T-cell (primary cell): Measurements from ENCODE around the gene PSAP. TPM values are rescaled to one million over a fixed set of nuclear protein-coding genes. Genes with fewer than 3 reads are reported as not detected.

ENCODE experiments used
- ATAC-seq, 4 experiments: fragments of 200-7000 bp in 3 of 4; fragments of 150-1000 bp in 1 of 4; cut with Tn5 transposase; replicated peaks in 1 of 4; 1 replicate in 3 of 4; 2 replicates in 1 of 4; pipeline ENCODE4 v1.10.0; 2021; ENCODE audit warnings: moderate library complexity in 3 of 4, mild to moderate bottlenecking in 2 of 4, moderate number of reproducible peaks in 1 of 4
- CTCF ChIA-PET, 2 donors: fragments of 300-600 bp; sonication (Branson Sonifier 250); formaldehyde crosslinking; loops; one replicate each; lab custom pipeline; 2022; ENCODE audit warnings: antibody characterized with exemption in 2 of 2; lab: Charles Lee
- POLR2A ChIA-PET, 2 donors: fragments of 300-600 bp; sonication (Branson Sonifier 250); formaldehyde crosslinking; loops; one replicate each; lab custom pipeline; 2022; ENCODE audit warnings: antibody characterized with exemption in 2 of 2; lab: Charles Lee
- DNase-seq, 35 experiments: peaks; one replicate each; pipeline versions ENCODE4 v3.0.0 to v3.0.0-alpha.2; 2013 to 2023
- H3K27ac ChIP-seq: one replicate; pipeline ENCODE4 v1.5.1; 2013; ENCODE audit warnings: low read length
- H3K27me3 ChIP-seq, 2 experiments: replicated peaks in 1 of 2; 1 replicate in 1 of 2; 2 replicates in 1 of 2; pipeline versions ENCODE4 v1.6.1 to v1.7.0; 2013; ENCODE audit warnings: low read length in 1 of 2, mixed read lengths in 1 of 2; ENCODE audit not compliant: control insufficient read depth in 2 of 2, insufficient read depth in 2 of 2; ENCODE audit errors: extremely low read depth in 1 of 2
- H3K36me3 ChIP-seq, 2 donors: 1 replicate in 1 of 2; 2 replicates in 1 of 2; pipeline versions ENCODE4 v1.6.1 to v1.7.0; 2013; ENCODE audit warnings: low read length in 1 of 2; ENCODE audit not compliant: control insufficient read depth in 2 of 2, insufficient read depth in 1 of 2; ENCODE audit errors: extremely low read depth in 1 of 2
- H3K4me1 ChIP-seq, 2 experiments: 1 replicate in 1 of 2; 2 replicates in 1 of 2; pipeline versions ENCODE4 v1.6.1 to v1.7.0; 2013; ENCODE audit warnings: low read length in 2 of 2, mixed read lengths in 1 of 2; ENCODE audit not compliant: insufficient read depth in 2 of 2, control insufficient read depth in 1 of 2; ENCODE audit errors: extremely low read depth in 1 of 2
- H3K4me3 ChIP-seq, 2 donors: 1 replicate in 1 of 2; 2 replicates in 1 of 2; pipeline versions ENCODE4 v1.5.1 to v1.7.0; 2013; ENCODE audit warnings: mild to moderate bottlenecking in 2 of 2, low read length in 1 of 2, moderate library complexity in 1 of 2; ENCODE audit not compliant: control insufficient read depth in 1 of 2; ENCODE audit errors: extremely low read depth in 1 of 2
- H3K9me3 ChIP-seq: 2 replicates; pipeline ENCODE4 v1.7.0; 2013
- H3K27ac Mint-ChIP-seq, 2 donors: one replicate each; pipeline ENCODE4 v1.8.0; 2020 to 2021; ENCODE audit warnings: mild to moderate bottlenecking in 2 of 2, mixed read lengths in 2 of 2
- H3K27me3 Mint-ChIP-seq, 2 donors: one replicate each; pipeline ENCODE4 v1.8.0; 2021 to 2022; ENCODE audit warnings: mixed read lengths in 2 of 2
- H3K36me3 Mint-ChIP-seq: one replicate; pipeline ENCODE4 v1.8.0; 2021; ENCODE audit warnings: mixed read lengths
- H3K4me1 Mint-ChIP-seq, 3 donors: one replicate each; pipeline ENCODE4 v1.8.0; 2020 to 2022; ENCODE audit warnings: mixed read lengths in 3 of 3, mild to moderate bottlenecking in 1 of 3
- H3K4me3 Mint-ChIP-seq, 3 donors: one replicate each; pipeline ENCODE4 v1.8.0; 2020 to 2022; ENCODE audit warnings: mild to moderate bottlenecking in 3 of 3, mixed read lengths in 3 of 3, moderate library complexity in 3 of 3
- H3K9me3 Mint-ChIP-seq, 3 donors: one replicate each; pipeline ENCODE4 v1.8.0; 2020 to 2022; ENCODE audit warnings: mixed read lengths in 3 of 3
- WGBS: methylation state at CpG from one replicate; pipeline ENCODE4 v1.1.5; 2013; ENCODE audit warnings: missing lambda C conversion rate; ENCODE audit not compliant: insufficient coverage; 5-methylcytosine and 5-hydroxymethylcytosine counted together
- total RNA-seq, 35 experiments: library from RNA in 6 of 35; stranded (reverse) in 6 of 35; fragments of 120-200 nt in 1 of 35; gene quantifications; one replicate each; pipeline versions ENCODE4 v1.2.1 to v1.2.4 and lab custom pipeline; 2013 to 2026

Gene PSAP
- total RNA-seq, 5 donors from 2014 or later (not counting 1 experiment from before 2014, with no cell fraction given), result 155 to 208 (median 190) TPM

GRCh38 chr10:71770255-71770654, 80.8 kb downstream of the PSAP start:
- POLR2A ChIA-PET, result interaction anchor here in 1 of 2 donors (0.5 kb wide), 1 partner anchor 50 kb away, joined by 5 read pairs; no protein-coding TSS in a partner anchor
- CTCF ChIA-PET, result interaction anchor here in 1 of 2 donors (0.8 to 2.0 kb wide), 3 partner anchors 22 to 75 kb away, joined by 3 to 9 read pairs (median 6); no protein-coding TSS in a partner anchor
- DNase-seq (no peak), ATAC-seq (no peak)
- H3K36me3 ChIP-seq, result peaks cover 5 to 40% of the 10 kb centered on the region in 2 donors
- peak overlapping the region; percentile 89 to 97 for H3K4me3 ChIP-seq
- Mint-ChIP-seq H3K27ac (peak overlapping the region; percentile 97 to 98), H3K4me3 (peak overlapping the region; percentile 90 to 97 (median 93)), H3K36me3 (peaks cover 22% of the 10 kb centered on the region), H3K9me3 (no peaks in the 10 kb centered on the region), H3K4me1 (peaks cover 80 to 85% (median 82%) of the 10 kb centered on the region in 3 donors), H3K27me3 (no peaks in the 10 kb centered on the region)
- no peaks in the 10 kb centered on the region for H3K9me3 ChIP-seq
- H3K27me3 ChIP-seq, result no peaks in the 10 kb centered on the region
- peaks cover 48 to 90% of the 10 kb centered on the region in 2 experiments for H3K4me1 ChIP-seq
- H3K27ac ChIP-seq, result peak overlapping the region; percentile 82
- WGBS, result 100% methylated on average over 1 of the region's 3 CpGs

DNA sequence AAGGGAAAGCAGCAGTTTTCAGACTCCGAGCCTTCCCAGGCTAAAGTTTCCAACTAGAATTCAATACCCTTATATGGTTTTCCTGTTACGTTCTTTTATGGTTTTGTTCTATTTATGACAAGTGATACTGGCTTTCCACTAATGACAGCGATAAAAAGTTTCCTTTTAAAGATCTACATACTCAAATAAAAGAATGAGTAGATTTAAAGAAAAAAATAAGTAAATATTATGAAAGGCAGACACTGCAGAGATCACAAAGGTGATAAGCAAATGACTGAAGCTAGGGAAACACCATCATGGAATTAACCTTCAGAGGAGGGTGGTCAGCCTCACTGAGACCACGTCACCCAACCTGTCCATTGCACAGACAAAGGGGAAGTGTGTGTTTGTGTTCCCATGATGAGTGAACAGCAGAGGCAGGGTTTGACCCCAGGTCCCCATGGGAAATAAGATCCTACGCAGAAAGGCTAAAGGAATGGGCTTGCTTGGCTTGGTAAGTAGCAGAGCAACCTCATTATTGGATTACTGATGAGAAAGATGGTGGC, 81.7 kb downstream of the PSAP start:
- H3K27ac Mint-ChIP-seq, result peak overlapping the region; percentile 97 to 98
- Histone ChIP-seq H3K9me3 (no peaks in the 10 kb centered on the region), H3K4me1 (peaks cover 45 to 90% of the 10 kb centered on the region in 2 experiments), H3K36me3 (peaks cover 5 to 49% of the 10 kb centered on the region in 2 donors), H3K4me3 (peak overlapping the region; percentile 89 to 97), H3K27me3 (no peaks in the 10 kb centered on the region), H3K27ac (peak overlapping the region; percentile 82)
- ATAC-seq (peak in 1 of 4 experiments; percentile 5), DNase-seq (peak in 1 of 35 experiments; percentile 55)
- no CpG with 5 or more reads among the region's 5 CpGs for WGBS
- H3K9me3 Mint-ChIP-seq, result no peaks in the 10 kb centered on the region
- ChIA-PET CTCF (interaction anchor here (0.6 to 2.0 kb wide), 8 partner anchors 12 to 167 kb away, joined by 3 to 9 read pairs (median 4); partner anchors contain the start of gene PSAP (in 1 of the 2)), POLR2A (interaction anchor here in 1 of 2 donors (0.6 to 0.9 kb wide), 2 partner anchors 14 to 18 kb away, joined by 3 read pairs; no protein-coding TSS in a partner anchor)
- H3K4me3 Mint-ChIP-seq, result peak overlapping the region; percentile 90 to 97 (median 93)
- peaks cover 22% of the 10 kb centered on the region for H3K36me3 Mint-ChIP-seq
- peaks cover 80 to 85% (median 82%) of the 10 kb centered on the region in 3 donors for H3K4me1 Mint-ChIP-seq
- no peaks in the 10 kb centered on the region for H3K27me3 Mint-ChIP-seq

- DNase-seq (no peak), ATAC-seq (no peak)
- WGBS, result 81% methylated on average over 9 of the region's 10 CpGs
- ChIA-PET POLR2A (interaction anchor here in 1 of 2 donors (0.7 to 1.5 kb wide), 2 partner anchors 10 to 390 kb away, joined by 3 to 4 read pairs; no protein-coding TSS in a partner anchor), CTCF (interaction anchor here in 1 of 2 donors (1.0 to 1.3 kb wide), 3 partner anchors 10 to 59 kb away, joined by 3 to 8 read pairs (median 3); no protein-coding TSS in a partner anchor)
- peaks cover 43 to 97% of the 10 kb centered on the region in 2 experiments for H3K4me1 ChIP-seq
- H3K27ac Mint-ChIP-seq, result peak overlapping the region; percentile 97 to 98
- peak overlapping the region; percentile 82 for H3K27ac ChIP-seq
- H3K4me1 Mint-ChIP-seq, result peaks cover 89 to 95% (median 91%) of the 10 kb centered on the region in 3 donors
- H3K9me3 Mint-ChIP-seq, result no peaks in the 10 kb centered on the region
- no peaks in the 10 kb centered on the region for H3K9me3 ChIP-seq
- no peaks in the 10 kb centered on the region for H3K27me3 Mint-ChIP-seq
- peak overlapping the region; percentile 7 to 17 for H3K4me3 ChIP-seq
- H3K4me3 Mint-ChIP-seq, result peak overlapping the region in 2 of 3 donors; percentile 61 to 97
- H3K36me3 ChIP-seq, result peaks cover 8 to 66% of the 10 kb centered on the region in 2 donors
- H3K27me3 ChIP-seq, result no peaks in the 10 kb centered on the region
- peaks cover 28% of the 10 kb centered on the region for H3K36me3 Mint-ChIP-seq
These were observed 83.5 kb downstream of the PSAP start for GRCh38 chr10:71767420-71768035.

GRCh38 chr10:71766717-71767419, 84.2 kb downstream of the PSAP start:
- Histone ChIP-seq H3K27ac (peak overlapping the region; percentile 82), H3K4me1 (peaks cover 45 to 97% of the 10 kb centered on the region in 2 experiments), H3K36me3 (peaks cover 11 to 73% of the 10 kb centered on the region in 2 donors), H3K9me3 (no peaks in the 10 kb centered on the region), H3K4me3 (peak overlapping the region in 1 of 2 donors; percentile 5), H3K27me3 (no peaks in the 10 kb centered on the region)
- H3K27ac Mint-ChIP-seq, result peak overlapping the region; percentile 97 to 98
- CTCF ChIA-PET, result interaction anchor here in 1 of 2 donors (1.0 to 1.3 kb wide), 2 partner anchors 9 to 24 kb away, joined by 3 to 8 read pairs; no protein-coding TSS in a partner anchor
- no peaks in the 10 kb centered on the region for H3K27me3 Mint-ChIP-seq
- H3K4me1 Mint-ChIP-seq, result peaks cover 92 to 96% (median 95%) of the 10 kb centered on the region in 3 donors
- H3K9me3 Mint-ChIP-seq, result no peaks in the 10 kb centered on the region
- DNase-seq (peak in 2 of 35 experiments; percentile 32 to 38), ATAC-seq (no peak)
- 53% methylated on average over 7 of the region's 10 CpGs for WGBS
- peaks cover 28% of the 10 kb centered on the region for H3K36me3 Mint-ChIP-seq
- peak overlapping the region in 2 of 3 donors; percentile 61 to 97 for H3K4me3 Mint-ChIP-seq
- POLR2A ChIA-PET, result no interaction called here

Other genes starting within 250 kb of the PSAP start
- under 1 TPM; 0.15 to 0.45 (median 0.16) TPM for gene C10orf105, start 131.5 kb downstream of the PSAP start, total RNA-seq
- gene VSIR, start 77.7 kb downstream of the PSAP start, total RNA-seq, result 100 to 1,000 TPM in 2 of 5 donors, 10 to 100 TPM in 3; 81.4 to 134 (median 98.3) TPM
- gene CHST3, start 113.1 kb upstream of the PSAP start, total RNA-seq, result under 1 TPM in 3 of 5 donors, not detected in 2; 0.09 to 0.10 (median 0.09) TPM
- gene SPOCK2, start 237.3 kb upstream of the PSAP start, total RNA-seq, result 100 to 1,000 TPM; 501 to 684 (median 547) TPM